Tibial nerve (tissue), 4 donors: ENCODE results near the gene STAT4.

Experiments
- EP300 ChIP-seq, 2 donors: sonication (generic); formaldehyde crosslinking; IDR thresholded peaks; one replicate each; pipeline ENCODE4 v1.6.1; 2017; ENCODE audit warnings: antibody characterized with exemption in 2 of 2, mild to moderate bottlenecking in 1 of 2
- POLR2A ChIP-seq, 2 donors: fragments of 450-650 bp; IDR thresholded peaks; one replicate each; pipeline ENCODE4 v1.6.1; 2017; ENCODE audit warnings: antibody characterized with exemption in 2 of 2, mild to moderate bottlenecking in 2 of 2, moderate library complexity in 2 of 2
- TF ChIP-seq, protein P1 (sequence below), 5 experiments: fragments of 200-600 bp in 3 of 5; fragments of 450-650 bp in 2 of 5; sonication (generic) in 3 of 5; IDR thresholded peaks; one replicate each; pipeline ENCODE4 v1.5.1; 2016 to 2019; ENCODE audit warnings: antibody characterized with exemption in 5 of 5, mild to moderate bottlenecking in 3 of 5, moderate library complexity in 2 of 5

- TF ChIP-seq, protein P1, sequence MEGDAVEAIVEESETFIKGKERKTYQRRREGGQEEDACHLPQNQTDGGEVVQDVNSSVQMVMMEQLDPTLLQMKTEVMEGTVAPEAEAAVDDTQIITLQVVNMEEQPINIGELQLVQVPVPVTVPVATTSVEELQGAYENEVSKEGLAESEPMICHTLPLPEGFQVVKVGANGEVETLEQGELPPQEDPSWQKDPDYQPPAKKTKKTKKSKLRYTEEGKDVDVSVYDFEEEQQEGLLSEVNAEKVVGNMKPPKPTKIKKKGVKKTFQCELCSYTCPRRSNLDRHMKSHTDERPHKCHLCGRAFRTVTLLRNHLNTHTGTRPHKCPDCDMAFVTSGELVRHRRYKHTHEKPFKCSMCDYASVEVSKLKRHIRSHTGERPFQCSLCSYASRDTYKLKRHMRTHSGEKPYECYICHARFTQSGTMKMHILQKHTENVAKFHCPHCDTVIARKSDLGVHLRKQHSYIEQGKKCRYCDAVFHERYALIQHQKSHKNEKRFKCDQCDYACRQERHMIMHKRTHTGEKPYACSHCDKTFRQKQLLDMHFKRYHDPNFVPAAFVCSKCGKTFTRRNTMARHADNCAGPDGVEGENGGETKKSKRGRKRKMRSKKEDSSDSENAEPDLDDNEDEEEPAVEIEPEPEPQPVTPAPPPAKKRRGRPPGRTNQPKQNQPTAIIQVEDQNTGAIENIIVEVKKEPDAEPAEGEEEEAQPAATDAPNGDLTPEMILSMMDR (IDR thresholded peaks at IDR 0.05), result no peak
- TF ChIP-seq POLR2A (IDR thresholded peaks at IDR 0.05) (no peak), EP300 (IDR thresholded peaks at IDR 0.05) (no peak)
Observed at GRCh38 chr2:191078165-191078867, 72.5 kb downstream of the STAT4 start.
